Stimulated activated CD8-positive, alpha-beta memory T cell treated with anti-CD3 and anti-CD28 coated beads, Interleukin-12 subunit alpha, Interleukin-12 subunit beta, amount 100 ng/mL, for 4 hours (primary cell): ENCODE results near the gene DLG2.

Source experiments
- DNase-seq: peaks from one replicate; pipeline ENCODE4 v3.0.0-alpha.2; 2020; ENCODE audit warnings: low read depth

DLG2 gene

DNA sequence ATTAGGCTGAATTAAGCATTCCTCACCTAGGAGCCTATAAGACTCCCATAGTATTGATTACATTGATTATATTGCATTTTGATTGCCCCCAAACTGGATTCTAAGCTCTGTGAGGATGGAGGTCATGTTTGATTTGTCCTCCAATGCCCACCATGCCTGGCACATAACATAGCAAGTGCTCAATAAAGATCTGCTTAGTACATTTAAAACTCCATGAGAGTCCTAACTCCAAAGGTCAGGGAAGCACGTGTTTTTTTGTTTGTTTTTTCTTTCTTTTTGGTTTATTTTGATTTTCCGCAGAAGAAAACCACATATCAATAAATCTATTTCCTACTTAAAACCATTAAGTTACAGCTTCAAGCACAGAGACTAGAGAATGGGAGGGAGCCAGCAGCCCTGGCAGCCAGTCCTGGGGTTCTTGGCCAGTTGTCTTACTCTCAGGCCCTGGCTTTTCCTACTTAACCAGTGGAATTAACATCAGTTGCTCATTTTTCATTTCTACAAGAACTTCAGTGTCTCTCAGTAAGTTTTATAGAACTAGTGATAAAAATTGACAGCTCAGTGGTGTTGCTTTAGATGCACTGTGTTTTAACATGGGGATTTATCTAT, 1911.1 kb downstream of the DLG2 start:
- no peak for DNase-seq

DNA sequence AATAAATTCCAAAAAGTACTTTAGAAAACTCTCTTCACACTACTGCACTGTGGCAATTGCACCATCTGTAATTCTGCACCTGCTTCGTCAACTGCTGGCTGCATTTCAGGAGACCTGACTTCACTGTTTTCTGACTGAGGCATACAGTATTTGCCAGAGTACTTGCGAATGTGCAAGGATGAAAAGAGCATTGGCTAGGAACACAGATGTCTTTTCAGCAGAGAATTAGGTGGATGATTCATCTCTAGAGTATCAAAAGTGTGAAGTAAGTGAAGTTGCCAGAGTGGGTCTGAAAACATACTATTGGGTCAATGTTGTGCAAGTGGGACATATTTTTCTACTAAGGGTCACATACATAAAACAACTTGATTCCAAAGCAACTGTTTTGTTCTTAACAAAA, 1913.4 kb downstream of the DLG2 start:
- DNase-seq = no peak

DNA sequence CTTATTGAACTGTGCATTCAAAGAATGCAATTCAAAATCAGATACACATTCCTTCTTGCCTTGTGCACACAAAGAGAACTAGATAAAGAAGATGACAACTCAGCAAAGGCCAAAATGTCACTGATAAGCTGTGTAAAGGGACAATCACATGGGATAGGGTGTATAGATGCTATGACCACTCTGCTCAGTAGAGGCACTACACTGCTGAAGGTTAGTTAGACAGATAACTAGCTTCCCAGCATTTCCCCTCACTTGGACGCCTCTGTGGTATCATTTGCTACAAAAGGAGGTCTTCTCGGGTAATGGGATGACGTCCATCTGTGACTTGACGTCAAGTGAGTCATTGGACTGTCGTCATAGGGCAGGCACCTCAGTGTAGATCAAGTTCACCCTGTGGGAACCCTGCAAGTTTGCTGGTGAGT, 1916.0 kb downstream of the DLG2 start:
- DNase-seq = no peak

DNA sequence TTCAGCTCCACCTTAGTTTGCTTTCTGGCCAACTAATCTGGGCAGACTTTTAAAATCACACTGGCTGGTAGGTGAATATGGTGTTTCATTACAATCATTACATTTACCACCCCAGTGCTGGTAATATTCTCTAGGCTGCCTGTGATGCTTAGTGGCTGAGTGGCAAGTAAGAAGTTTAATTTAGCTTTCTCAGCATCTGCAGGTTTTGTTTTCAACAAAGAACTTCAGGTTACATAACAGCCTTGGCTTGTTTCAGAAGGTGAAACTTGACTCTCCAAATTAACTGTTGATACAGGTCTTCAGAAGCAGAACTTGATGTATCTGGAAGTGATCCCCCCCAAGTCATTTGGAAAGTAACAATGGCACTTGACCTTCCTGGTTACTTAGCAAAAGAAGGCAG, 1917.7 kb downstream of the DLG2 start:
- DNase-seq = no peak

DNA sequence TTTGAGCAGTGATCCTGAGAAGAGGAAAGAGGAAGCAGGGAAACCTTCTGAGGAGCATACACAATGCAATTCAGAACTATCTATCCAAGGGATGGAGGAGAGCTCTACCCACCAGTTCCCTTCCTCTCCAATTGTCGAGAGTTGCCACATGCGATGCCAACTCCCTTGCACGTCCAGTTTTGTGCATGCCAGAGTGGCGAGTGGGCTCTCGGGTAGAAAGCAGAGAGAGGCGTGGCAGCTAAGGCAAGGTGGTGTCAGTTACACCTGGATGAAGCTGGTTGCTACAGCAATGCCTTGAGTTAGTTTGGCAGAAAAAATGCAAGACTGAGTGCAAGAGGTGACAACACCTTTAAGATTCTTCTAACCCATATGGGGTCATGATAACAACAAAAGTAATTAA, 1920.6 kb downstream of the DLG2 start:
- DNase-seq = no peak

DNA sequence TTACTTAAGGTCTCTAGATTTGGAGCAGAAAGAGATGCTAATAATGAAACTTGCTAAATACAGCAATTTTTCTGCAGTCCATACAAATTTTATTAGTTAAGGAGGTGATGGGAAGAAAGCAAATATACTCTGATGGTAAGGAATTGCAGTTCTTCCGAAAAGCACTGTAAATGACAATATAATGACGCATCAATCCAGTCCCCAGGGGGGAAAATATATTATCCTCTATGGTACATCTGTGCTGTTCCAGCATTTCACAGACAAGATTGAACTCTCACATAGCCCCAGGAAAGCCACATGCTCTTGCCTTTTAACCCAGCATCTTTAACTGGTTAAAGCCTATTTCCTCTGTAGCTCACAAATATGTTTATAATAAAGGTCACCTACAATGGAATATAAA, 1924.3 kb downstream of the DLG2 start:
- DNase-seq = no peak

DNA sequence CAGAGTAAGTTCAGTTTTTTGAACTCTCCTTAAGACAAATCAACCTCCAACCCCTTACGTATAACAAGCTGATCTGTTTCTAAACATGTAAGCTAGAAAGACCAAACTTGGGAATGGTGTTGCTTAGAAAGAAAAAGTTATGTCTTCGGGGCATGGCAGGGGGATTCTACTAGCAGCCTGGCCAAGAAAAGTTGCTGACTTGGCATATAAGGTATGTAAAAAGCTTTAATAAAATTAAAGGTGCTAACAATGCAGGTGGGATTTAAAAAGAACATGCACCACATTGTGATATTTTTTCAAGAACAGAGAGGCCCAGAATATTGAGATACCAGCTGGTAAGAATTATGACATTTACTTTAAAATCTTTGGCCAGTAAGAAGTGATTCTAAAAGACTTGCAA, 1929.6 kb downstream of the DLG2 start:
- DNase-seq = no peak

DNA sequence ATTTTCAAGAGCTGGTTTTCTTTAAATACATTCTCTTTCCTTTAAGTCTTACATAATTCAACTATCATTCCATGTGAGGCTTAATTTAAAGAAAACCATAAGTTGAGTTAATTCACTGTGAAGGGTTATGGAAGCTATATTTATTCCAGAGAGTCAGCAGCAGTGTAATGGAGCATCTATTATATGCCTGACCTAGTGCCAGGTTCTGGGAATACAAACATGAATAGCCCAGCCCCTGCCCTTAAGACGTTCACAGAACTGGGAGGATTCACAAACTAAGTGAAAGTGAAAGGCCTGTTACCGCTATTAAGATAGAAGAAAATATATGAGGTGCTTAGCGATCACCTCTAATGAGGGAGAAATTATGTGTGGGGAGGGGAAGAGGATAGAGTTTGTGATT, 1932.1 kb downstream of the DLG2 start:
- DNase-seq = no peak

DNA sequence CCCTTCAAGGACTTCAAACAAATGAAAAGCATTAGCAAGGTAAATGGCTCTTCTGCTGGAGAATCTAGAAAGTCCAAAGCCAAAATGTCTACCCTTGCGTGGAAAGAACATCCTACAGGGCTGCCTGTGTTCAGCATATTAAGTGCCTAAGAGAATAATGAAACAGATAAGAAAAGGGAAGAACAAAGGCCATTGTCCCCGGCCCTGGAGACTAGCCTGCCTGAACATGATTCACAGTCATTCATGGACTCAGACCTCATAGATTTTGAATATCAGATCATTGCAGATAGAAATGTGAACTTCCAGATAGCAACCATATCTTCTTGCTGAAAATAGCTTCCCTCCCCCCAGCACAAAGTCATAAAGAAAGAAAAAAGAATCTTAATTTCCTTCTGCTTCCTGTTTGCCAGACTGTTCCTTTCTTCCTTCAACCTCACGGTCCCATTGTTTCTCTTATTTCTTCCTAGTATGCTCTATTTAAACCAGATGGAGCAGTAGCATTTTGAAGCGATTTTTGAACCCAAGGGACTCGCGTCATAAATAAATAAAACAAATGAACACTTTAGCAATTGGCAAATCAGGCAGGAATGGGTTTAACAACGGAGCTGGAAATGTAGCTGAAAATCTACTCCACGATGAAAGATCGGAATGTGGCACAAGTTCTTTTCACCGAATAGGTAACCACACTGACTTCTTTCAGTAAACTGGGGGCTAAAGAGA, 1932.8 kb downstream of the DLG2 start:
- DNase-seq = no peak

DNA sequence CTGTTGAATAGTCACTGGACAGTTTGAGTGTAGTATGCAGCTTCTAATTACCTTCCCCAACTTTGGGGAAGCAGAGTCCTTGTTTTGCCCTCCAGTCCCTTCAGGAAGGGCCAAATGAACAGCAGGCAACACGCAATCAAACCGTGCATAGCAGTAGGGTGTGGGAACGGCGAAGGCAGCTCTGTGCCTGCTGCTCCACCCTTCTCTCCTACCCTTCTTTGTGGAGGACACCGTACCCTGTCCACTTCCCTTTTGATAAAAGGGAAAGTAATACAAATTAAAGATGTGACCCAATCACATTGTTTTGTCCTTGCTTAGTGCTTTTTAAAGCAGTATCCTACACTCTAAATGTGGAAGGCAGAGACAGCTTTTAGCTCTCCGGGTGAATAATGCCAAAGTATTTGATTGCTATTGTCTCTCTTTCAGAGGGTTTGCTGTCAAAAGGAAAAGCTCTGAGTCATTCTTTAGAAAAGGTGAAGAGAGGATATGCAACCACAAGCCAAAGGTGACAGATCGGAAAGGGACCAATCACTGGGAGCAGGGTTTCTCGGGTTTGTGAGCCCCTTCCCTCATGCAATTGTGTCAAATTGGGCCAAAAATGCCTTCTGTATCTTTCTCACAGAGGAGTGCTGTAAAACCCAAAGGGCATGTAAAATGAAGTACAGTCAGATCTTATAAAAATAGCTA, 1933.7 kb downstream of the DLG2 start:
- no peak for DNase-seq

DNA sequence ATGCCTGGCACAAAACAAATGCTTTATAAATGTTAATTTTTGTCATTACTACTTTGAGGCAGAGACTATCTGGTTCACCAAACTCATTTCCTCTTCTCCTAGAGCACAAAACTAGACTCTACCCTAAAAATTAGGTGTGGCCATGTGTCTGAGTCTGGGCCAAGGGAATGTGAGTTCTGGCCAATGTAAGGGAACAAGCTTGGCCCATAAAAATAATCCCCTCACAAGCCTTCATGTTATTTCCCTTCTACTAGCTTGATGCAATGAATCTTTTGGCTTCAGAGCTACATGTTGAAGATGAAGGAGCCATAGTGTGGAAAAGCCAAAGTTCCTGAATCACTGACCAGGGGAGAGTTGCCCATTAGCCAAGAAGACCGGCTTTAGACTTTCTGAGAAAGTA, 1934.5 kb downstream of the DLG2 start:
- no peak for DNase-seq

DNA sequence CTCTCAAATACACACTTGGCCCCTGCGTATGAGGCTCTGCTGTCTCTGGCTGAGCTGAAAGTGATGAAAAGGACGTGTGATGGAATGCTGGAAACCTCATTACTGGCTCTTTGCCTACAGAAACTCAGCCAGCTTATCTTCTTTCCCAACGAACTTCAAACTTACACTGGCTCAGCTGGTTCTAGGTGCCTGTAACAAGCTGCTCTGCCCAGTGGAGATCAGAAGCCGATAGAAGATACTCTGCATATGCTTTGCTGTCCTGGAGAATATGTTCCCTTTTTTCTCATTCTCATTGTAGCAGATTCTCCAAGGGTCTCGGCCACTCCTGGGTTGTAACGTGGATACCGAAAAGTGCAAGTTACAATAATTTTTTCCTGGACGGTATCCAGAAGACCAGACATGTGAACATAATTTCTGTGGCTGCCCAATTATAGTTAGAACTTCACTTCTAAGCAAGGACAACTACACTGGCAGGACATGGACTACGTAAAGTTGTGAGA, 1935.6 kb downstream of the DLG2 start:
- no peak for DNase-seq

DNA sequence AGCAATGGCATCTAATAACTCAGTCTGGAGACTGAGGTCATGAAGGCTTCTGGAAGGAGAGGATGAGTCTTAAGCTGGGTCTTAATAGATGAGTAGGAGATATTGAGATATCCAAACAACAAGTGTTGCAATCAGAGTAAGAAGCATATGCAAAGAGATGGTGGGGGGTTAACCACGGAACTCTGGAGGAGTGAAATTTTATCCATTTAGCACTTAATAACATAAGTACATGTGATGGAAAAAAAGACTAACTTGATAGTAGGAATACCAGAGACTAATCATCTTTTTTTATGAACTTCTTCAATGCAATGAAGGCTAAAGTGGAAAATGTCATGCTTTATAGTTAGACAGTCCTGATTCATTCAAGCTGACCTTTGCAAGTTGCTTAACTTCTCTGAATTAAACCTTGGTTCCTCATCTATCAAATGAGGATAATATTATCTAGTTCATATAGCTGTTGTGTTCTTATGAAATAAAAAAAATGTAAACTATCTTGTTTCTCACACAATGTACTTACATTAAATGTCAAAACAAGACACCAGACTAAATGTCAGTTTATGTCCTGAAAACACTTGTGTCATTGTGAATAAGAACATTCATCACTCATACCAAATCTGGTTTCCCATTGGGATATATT, 1937.9 kb downstream of the DLG2 start:
- no peak for DNase-seq

DNA sequence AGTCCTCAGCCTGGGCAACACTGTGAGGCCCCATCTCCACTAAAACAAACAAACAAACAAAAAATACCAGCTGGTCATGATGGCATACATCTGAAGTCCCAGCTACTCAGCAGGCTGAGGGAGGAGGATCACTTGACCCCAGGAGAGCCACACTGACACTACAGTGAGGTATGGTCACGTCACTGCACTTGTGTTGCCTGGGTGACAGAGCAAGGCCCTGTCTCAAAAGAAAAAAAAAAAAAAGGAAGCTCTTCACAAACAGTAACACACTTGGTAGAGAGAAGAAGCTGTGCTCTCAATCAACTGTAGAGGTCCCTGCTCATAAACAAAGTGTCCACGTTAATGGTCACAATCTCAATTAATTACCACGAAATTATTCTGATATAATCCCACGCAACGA, 1939.4 kb downstream of the DLG2 start:
- no peak for DNase-seq

DNA sequence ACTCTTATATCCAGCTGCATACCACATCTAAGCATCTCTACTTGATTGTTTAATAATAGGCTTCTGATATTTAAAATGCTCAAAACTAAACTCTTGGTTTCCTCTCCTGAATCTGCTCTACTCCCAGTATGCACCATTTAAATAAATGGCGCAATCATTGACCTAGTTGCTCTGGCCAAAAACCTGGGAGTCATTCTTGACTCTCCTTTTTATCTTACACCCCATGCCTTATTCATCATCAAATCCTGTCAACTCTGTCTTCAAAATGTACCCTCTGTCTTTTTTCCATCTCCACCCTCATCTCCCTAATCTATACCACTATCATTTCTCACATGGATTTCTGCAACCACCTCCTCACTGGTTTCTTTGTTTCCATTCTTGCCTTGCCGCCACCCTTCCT, 1941.4 kb downstream of the DLG2 start:
- no peak for DNase-seq

DNA sequence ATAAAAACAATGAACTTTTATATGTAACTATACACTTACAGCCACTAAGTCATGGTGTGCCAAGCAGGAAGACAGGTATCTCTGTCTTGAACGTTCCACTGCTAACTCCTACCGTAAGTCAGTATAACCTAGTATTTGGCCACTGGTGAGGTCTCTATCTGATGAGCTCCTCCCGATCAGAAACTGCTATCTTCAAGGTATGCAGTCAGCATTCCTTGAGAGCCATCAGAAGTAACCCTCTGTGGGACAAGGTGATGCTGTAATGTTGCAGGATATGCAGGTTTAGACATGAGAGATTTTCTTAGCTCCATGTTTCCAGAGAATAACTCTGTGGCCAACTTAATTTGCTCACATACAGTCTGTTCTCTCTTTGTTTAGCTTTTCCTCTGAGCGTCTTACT, 1943.1 kb downstream of the DLG2 start:
- DNase-seq = no peak

DNA sequence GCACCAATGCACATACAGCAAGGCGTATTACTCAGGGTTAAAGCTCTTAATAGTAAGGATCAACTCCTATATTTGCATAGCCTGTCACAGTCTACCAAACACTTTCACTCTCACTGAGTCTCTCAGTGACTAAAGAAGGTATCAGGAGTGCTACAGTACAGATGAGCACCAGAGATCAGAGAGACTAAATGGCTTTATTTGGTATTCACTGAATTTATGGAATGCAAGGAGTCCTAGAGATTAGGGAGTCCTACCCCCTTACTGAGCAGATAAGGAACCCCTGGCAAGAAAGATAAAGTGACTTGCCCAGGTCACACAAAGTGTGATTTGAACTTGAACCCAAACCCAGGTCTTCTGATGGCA, 1944.6 kb downstream of the DLG2 start:
- DNase-seq = no peak

DNA sequence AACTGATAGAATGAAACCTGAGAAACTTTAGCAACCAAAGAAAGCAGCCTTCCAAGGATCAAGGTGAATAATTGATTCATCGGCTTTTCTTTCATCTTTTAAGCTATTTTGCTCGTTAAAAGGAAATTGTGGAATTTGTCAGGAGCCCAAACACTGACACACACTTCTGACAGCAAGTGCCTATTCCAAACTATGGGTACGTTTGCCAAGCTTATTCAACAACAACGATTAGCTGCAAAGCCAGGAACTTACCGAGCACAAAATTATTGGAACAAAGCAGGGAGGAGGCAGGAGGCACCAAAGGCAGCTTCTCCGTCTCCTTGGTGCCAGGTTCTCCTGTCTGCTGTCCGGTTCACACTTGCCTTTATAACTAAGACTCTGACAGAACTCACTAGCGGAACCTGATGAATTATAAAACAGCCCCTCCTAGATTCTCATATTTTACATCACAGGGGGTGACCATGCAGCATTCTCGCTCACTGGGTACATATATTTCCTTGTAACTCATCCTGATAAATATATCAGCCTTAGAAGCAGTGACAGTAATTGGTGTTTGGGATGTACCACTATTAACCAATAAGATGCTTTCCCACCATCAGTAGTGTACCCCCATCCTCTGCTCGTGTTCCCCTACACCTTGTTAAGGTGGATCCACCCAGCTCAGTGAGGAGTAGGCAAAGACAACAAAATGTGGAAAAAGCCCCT, 1945.1 kb downstream of the DLG2 start:
- DNase-seq = no peak

DNA sequence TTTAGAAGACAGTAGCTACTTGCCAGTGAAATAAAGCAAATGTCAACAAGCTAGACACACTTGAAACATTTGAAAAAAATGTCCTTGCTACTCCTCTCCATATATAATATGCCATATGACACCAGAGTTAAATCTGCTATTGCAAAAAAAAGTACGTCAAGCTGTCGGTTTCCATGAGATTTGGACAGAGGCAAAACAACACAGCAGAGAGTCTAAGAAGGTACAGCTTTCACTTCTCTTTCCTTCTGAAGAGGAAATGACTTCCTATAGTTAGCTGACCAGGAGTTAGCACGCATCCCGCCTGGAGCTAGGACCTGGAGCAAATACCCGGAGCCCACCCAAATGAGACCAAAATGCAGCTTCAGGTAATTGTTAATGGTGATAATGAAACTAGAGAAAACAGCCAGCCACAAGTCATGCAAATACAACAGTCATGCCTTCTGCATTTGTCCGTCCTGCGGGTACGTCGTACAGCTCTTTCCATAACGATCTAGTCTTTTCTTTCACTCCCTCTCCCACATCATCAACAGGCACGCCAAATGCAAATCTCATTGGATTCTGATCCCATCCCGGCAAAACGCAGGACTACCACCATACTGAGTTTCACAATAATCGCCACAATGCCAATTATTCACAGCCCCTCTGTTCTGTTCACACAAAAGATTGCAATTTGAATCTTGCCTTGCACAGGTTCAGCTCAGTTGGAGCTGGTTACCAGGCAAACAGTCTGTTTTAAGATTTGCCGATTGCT, 1945.9 kb downstream of the DLG2 start:
- no peak for DNase-seq

DNA sequence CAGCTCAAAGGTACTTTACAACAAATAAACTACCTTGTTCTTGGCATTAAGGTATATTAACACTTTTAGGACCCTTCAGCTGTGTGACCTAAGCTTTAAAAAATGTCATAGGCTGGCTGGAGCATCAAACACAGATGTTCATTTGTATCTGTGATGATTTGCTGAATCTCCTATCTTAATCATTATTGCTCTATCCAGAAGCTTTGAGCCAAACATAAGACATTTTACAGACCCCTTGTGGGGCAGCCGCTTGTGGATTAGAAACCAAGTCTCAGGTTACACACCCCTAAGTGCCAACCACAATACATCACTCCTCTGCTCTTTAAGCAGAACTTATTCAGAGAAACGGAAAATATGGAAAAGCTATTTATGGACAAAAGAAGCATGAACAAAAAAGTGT, 1946.8 kb downstream of the DLG2 start:
- DNase-seq = no peak

DNA sequence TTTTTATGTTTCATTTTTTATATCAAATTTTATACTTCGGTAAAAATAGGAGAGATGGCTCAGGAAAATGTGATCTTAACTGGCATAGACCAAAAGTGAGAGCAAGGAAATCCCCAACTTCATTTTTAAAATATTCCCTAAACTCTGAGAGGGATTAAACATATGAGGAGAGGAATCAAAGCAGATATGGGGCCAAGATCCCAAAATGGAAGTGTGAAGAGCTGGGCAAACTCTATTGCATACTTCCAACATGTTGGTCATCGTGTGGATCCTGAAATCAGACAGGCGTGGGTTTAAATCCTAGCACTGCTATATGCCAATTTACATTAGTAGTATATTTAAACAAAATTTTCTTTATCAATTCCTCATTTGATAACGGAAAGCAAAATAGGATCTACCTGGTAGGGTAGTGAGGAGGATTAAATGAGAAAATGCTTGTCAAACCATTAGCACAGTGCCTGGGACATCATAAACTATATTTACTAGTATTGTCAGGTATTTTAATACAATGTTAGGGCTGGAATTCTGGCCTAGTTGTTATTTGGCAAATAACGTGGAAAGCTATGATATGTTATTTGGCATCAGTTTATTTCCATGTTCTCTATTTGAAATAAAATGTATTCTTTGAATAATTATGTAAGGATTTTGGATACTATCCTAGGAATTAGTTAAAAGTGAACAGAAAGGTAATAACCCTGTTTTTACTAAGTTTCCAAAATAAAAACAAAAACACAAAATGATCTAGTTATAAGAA, 1948.1 kb downstream of the DLG2 start:
- DNase-seq = no peak
